Colonic mucosa (tissue), 4 donors: ENCODE data around the gene MTUS2. TPM values are rescaled to one million over a fixed set of nuclear protein-coding genes. Genes with fewer than 3 reads are reported as not detected.

Source experiments
- DNase-seq: peaks from one replicate; pipeline ENCODE4 v3.0.0-alpha.2; 2020
- H3K27ac ChIP-seq: fragments of 200-600 bp; one replicate; pipeline ENCODE4 v1.8.0; 2021
- H3K27me3 ChIP-seq: fragments of 200-600 bp; one replicate; pipeline ENCODE4 v1.8.0; 2021
- H3K36me3 ChIP-seq: fragments of 200-600 bp; one replicate; pipeline ENCODE4 v1.8.0; 2021
- H3K4me1 ChIP-seq: fragments of 200-600 bp; one replicate; pipeline ENCODE4 v1.8.0; 2021; ENCODE audit warnings: mild to moderate bottlenecking
- H3K4me3 ChIP-seq: fragments of 200-600 bp; one replicate; pipeline ENCODE4 v1.8.0; 2021
- H3K9ac ChIP-seq, 2 donors: one replicate each; pipeline ENCODE4 v1.7.0; 2013; ENCODE audit warnings: control low read depth in 2 of 2, low read depth in 2 of 2, low read length in 2 of 2
- H3K9me3 ChIP-seq: fragments of 200-600 bp; one replicate; pipeline ENCODE4 v1.8.0; 2021
- CTCF ChIP-seq: fragments of 200-600 bp; IDR thresholded peaks from one replicate; pipeline ENCODE4 v1.8.0; 2022; ENCODE audit warnings: antibody characterized with exemption, mild to moderate bottlenecking
- intact Hi-C: fragments of 100-400 bp; cut with DNase I; formaldehyde crosslinking; loops from one replicate; pipeline ENCODE4 v1.14.1; 2022
- total RNA-seq, 2 donors: library from RNA; stranded (reverse); fragmentation: NEBNext Ultra II Directional in 1 of 2; extraction: Animal tissue kit (Norgen Biotek cat#: 25700) in 1 of 2; gene quantifications; one replicate each; pipeline ENCODE4 v1.2.1, GENCODE V29; 2021
- donor health status: healthy.
- donor health status: DM: no; HTN: no; CAD: no.
- donor health status: DM: no; HTN: no; CAD: no.

Gene MTUS2
- total RNA-seq, 2 donors from 2014 or later: 0.11 to 0.40 TPM

DNA sequence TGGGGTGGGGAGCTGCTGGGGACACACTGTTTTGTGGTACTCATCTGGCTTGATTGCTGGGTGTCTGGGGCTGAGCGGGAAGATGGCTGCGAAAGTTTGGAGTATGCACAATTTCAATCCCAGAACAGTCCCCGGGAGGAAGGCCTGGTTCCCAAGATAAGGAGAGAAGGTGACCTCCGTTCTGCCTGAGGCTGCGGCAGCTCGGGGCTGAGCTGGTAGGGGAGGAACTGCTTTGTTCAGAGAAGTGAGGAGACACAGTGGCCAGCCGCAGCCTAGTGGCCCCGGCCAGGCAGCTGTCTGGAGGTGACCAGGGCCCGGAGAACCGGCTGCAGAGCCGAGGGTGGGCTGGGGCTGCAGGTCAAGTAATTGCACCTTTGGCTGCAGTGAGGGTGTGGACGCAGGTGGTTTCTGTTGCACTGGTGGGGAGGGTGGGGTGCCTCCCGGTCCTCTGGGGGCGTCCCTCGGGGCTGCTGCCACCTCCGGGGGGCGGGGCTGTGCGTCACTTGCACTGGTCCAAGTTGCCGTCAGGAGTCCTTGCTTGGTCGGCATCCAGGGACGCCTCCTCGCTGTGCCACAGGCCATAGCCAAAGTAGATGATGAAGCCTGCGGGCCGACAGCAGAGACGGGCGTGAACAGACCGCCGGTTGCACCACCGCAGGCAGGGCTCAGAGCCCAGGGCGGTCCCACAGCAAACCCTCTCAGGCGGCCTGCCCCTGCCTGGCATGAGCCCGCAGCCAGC lies 694.0 kb downstream of the MTUS2 start:
- DNase-seq: no peak
- no peak overlapping the region for H3K4me3 ChIP-seq
- no peaks in the 10 kb centered on the region for H3K36me3 ChIP-seq
- no peaks in the 10 kb centered on the region for H3K27me3 ChIP-seq
- TF ChIP-seq CTCF: no peak
- intact Hi-C loops: no loop called here
- H3K9ac ChIP-seq: no peak overlapping the region
- H3K4me1 ChIP-seq: no peaks in the 10 kb centered on the region
- H3K27ac ChIP-seq: no peak overlapping the region
- no peaks in the 10 kb centered on the region for H3K9me3 ChIP-seq

- Histone ChIP-seq H3K4me3 (no peak overlapping the region), H3K27me3 (no peaks in the 10 kb centered on the region), H3K27ac (no peak overlapping the region), H3K36me3 (no peaks in the 10 kb centered on the region), H3K9me3 (no peaks in the 10 kb centered on the region), H3K9ac (no peak overlapping the region), H3K4me1 (no peaks in the 10 kb centered on the region)
- no peak for TF ChIP-seq CTCF
- DNase-seq: no peak
- intact Hi-C loops: no loop called here
These were observed 694.7 kb downstream of the MTUS2 start for GRCh38 chr13:29514720-29515310.

DNA sequence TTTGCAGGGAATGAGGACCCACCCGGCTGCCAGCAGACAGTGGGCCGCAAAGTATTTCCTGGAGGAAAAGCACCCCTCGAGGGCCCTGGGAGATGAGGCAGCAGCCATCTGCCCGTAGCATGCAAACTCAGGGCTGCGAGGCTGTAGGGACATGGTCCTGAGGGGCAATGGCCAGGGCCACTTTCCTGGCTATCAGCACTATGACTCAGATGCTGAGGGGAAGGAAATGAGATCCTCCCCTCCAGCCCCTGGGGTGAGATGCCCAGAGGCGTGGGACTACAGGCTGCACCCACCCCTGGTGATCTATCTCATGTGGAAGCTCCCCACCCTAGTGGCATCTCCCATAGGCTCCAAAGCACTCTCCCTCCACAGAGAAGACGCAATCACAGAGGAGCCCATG lies 695.2 kb downstream of the MTUS2 start:
- TF ChIP-seq CTCF: no peak
- Histone ChIP-seq H3K9ac (no peak overlapping the region), H3K9me3 (no peaks in the 10 kb centered on the region), H3K36me3 (no peaks in the 10 kb centered on the region), H3K27me3 (no peaks in the 10 kb centered on the region), H3K4me1 (no peaks in the 10 kb centered on the region), H3K4me3 (no peak overlapping the region), H3K27ac (no peak overlapping the region)
- DNase-seq: no peak
- intact Hi-C loops: no loop called here

DNA sequence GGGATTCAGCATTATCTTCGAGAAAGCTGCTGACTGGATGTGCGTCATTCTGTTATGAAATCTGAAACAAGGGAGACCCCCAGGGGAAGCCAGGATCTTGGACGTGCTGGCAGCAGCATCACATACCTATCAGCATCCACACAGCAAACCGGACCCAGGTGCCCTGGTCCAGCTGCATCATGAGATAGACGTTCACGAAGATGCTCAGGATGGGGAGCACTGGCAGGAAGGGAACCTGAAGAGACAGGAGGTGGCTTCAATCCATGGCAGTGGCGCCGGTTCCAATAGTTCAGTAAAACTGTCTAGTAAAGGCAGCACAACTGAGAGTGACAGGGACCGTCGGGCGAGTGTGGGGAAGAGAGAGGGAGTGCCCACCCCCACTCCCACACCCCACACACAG lies 695.9 kb downstream of the MTUS2 start:
- H3K36me3 ChIP-seq: no peaks in the 10 kb centered on the region
- intact Hi-C loops: no loop called here
- TF ChIP-seq CTCF: no peak

GRCh38 chr13:29516880-29517279 lies 696.7 kb downstream of the MTUS2 start:
- H3K27me3 ChIP-seq: no peaks in the 10 kb centered on the region
- no peak overlapping the region for H3K27ac ChIP-seq
- H3K4me3 ChIP-seq: no peak overlapping the region
- no peaks in the 10 kb centered on the region for H3K36me3 ChIP-seq
- no peak for DNase-seq
- intact Hi-C loops: no loop called here
- no peak overlapping the region for H3K9ac ChIP-seq
- no peaks in the 10 kb centered on the region for H3K9me3 ChIP-seq
- no peaks in the 10 kb centered on the region for H3K4me1 ChIP-seq
- no peak for TF ChIP-seq CTCF

More for the DNA sequence above, 695.9 kb downstream of the MTUS2 start:
- H3K9ac ChIP-seq: no peak overlapping the region
- H3K9me3 ChIP-seq: no peaks in the 10 kb centered on the region
- H3K27me3 ChIP-seq: no peaks in the 10 kb centered on the region
- no peaks in the 10 kb centered on the region for H3K4me1 ChIP-seq
- no peak overlapping the region for H3K4me3 ChIP-seq
- no peak for DNase-seq
- no peak overlapping the region for H3K27ac ChIP-seq
